ENCODE data around the gene MRPL30.

DNA sequence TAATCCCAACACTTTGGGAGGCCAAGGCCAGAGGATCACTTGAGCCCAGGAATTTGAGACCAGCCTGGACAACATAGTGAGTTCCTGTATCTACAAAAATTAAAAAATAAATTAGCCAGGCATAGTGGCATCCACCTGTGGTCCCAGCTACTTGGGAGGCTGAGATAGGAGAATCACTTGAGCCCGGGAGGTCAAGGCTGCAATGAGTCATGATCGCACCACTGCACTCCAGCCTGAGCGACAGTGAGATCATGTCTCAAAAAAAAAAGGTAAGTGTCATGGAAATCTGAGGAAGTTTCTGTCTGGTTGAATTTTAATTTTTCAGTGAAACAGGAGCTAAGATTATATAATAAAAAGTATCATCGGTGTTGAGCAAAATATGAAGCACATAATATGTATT, 42.0 kb upstream of the MRPL30 start:
- TF ChIP-seq, protein P1, sequence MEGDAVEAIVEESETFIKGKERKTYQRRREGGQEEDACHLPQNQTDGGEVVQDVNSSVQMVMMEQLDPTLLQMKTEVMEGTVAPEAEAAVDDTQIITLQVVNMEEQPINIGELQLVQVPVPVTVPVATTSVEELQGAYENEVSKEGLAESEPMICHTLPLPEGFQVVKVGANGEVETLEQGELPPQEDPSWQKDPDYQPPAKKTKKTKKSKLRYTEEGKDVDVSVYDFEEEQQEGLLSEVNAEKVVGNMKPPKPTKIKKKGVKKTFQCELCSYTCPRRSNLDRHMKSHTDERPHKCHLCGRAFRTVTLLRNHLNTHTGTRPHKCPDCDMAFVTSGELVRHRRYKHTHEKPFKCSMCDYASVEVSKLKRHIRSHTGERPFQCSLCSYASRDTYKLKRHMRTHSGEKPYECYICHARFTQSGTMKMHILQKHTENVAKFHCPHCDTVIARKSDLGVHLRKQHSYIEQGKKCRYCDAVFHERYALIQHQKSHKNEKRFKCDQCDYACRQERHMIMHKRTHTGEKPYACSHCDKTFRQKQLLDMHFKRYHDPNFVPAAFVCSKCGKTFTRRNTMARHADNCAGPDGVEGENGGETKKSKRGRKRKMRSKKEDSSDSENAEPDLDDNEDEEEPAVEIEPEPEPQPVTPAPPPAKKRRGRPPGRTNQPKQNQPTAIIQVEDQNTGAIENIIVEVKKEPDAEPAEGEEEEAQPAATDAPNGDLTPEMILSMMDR (IDR thresholded peaks at IDR 0.05; ENCODE audit: control extremely low read depth in 1 of 3, insufficient read depth in 1 of 3, low read depth in 1 of 3, low read length in 3 of 3) = no peak
- TF ChIP-seq POLR2AphosphoS5 (IDR thresholded peaks at IDR 0.05; ENCODE audit: low read depth, low read length) (no peak), TAF1 (IDR thresholded peaks at IDR 0.05; ENCODE audit: low read depth, low read length) (no peak), SUZ12 (IDR thresholded peaks at IDR 0.05; ENCODE audit: low read length) (no peak), PHF8 (conservative IDR thresholded peaks at IDR 0.05; ENCODE audit: low read depth, low read length) (no peak), TAF7 (optimal IDR thresholded peaks at IDR 0.05; ENCODE audit: borderline replicate concordance, low read depth, low read length) (no peak)
